ENCODE data around the gene ZNF12.
"Not testable (repeated sequence)": the region's sequence is repeated elsewhere in the genome, so short reads cannot be mapped to it uniquely, and the experiment has no call there.

DNA sequence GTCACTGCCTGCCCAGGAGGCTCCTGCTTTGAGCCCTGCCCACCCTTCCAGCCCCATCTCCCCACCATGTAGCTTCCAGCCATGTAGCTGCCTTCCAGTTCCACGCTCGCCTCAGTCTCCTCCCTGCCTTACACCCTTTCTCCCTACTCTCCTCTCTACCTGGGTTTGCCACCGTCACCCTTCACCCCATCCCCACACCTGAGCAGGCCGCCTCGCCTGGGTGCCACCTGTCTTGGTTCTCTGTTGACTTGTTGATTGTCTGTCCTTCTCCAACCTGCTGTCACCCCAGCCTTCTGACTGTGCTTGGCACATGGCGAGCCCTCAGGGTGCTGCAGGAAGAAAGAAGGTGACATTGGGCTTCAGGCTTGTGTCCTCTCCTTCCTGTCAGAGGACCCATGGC lies 43.4 kb upstream of the ZNF12 start:
- TF ChIP-seq EZH2phosphoT487 (IDR thresholded peaks at IDR 0.05; ENCODE audit: low read length); EZH2 (optimal IDR thresholded peaks at IDR 0.05; ENCODE audit: low read depth, low read length): not testable (repeated sequence)
- TF ChIP-seq, protein P1, sequence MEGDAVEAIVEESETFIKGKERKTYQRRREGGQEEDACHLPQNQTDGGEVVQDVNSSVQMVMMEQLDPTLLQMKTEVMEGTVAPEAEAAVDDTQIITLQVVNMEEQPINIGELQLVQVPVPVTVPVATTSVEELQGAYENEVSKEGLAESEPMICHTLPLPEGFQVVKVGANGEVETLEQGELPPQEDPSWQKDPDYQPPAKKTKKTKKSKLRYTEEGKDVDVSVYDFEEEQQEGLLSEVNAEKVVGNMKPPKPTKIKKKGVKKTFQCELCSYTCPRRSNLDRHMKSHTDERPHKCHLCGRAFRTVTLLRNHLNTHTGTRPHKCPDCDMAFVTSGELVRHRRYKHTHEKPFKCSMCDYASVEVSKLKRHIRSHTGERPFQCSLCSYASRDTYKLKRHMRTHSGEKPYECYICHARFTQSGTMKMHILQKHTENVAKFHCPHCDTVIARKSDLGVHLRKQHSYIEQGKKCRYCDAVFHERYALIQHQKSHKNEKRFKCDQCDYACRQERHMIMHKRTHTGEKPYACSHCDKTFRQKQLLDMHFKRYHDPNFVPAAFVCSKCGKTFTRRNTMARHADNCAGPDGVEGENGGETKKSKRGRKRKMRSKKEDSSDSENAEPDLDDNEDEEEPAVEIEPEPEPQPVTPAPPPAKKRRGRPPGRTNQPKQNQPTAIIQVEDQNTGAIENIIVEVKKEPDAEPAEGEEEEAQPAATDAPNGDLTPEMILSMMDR (IDR thresholded peaks at IDR 0.05; ENCODE audit: low read length) = not testable (repeated sequence)

Data from MM.1S (cell line).